B cell (primary cell): ENCODE data around the gene PKM. TPM values are rescaled to one million over a fixed set of nuclear protein-coding genes. Genes with fewer than 3 reads are reported as not detected.

ENCODE experiments used
- ATAC-seq: fragments of 200-7000 bp; cut with Tn5 transposase; one replicate; pipeline ENCODE4 v1.10.0; 2021; ENCODE audit warnings: low read depth, mild to moderate bottlenecking, moderate number of reproducible peaks, moderate library complexity
- CTCF ChIA-PET: fragments of 350-600 bp; sonication (Branson Sonifier 250); formaldehyde crosslinking; loops from one replicate; lab custom pipeline; 2021; ENCODE audit warnings: antibody characterized with exemption, inconsistent platforms; lab: Charles Lee
- POLR2A ChIA-PET: fragments of 350-600 bp; sonication (Branson Sonifier 250); formaldehyde crosslinking; loops from one replicate; lab custom pipeline; 2021; ENCODE audit warnings: antibody characterized with exemption; lab: Charles Lee
- DNase-seq: peaks from one replicate; pipeline ENCODE4 v3.0.0; 2013
- H2AFZ ChIP-seq: 2 replicates; pipeline ENCODE4 v1.6.1; 2012; ENCODE audit warnings: mild to moderate bottlenecking, low read depth, low read length; ENCODE audit not compliant: insufficient read depth, poor library complexity, severe bottlenecking
- H3K27ac ChIP-seq, 2 donors: 1 replicate in 1 of 2; 2 replicates in 1 of 2; pipeline ENCODE4 v1.5.1; 2012 to 2013; ENCODE audit warnings: low read length in 2 of 2, mild to moderate bottlenecking in 2 of 2, moderate library complexity in 1 of 2
- H3K27me3 ChIP-seq, 4 experiments: fragments of 200-600 bp in 1 of 4; sonication (generic) in 1 of 4; replicated peaks in 1 of 4; 1 replicate in 2 of 4; 2 replicates in 2 of 4; pipeline versions ENCODE4 v1.6.1 to v1.7.0; 2013 to 2016; ENCODE audit warnings: low read length in 3 of 4, mild to moderate bottlenecking in 2 of 4, mixed read lengths in 1 of 4, moderate library complexity in 1 of 4; ENCODE audit not compliant: insufficient read depth in 4 of 4, control insufficient read depth in 3 of 4; ENCODE audit errors: control extremely low read depth in 1 of 4
- H3K36me3 ChIP-seq, 2 experiments: replicated peaks in 1 of 2; 1 replicate in 1 of 2; 2 replicates in 1 of 2; pipeline versions ENCODE4 v1.6.1 to v1.7.1; 2013; ENCODE audit warnings: low read length in 1 of 2; ENCODE audit not compliant: insufficient read depth in 2 of 2, control insufficient read depth in 1 of 2; ENCODE audit errors: control extremely low read depth in 1 of 2, extremely low read depth in 1 of 2
- H3K4me1 ChIP-seq, 2 donors: fragments of 200-600 bp in 1 of 2; sonication (generic) in 1 of 2; 1 replicate in 1 of 2; 2 replicates in 1 of 2; pipeline versions ENCODE4 v1.5.1 to v1.6.1; 2013 to 2017; ENCODE audit warnings: low read length in 2 of 2; ENCODE audit not compliant: control insufficient read depth in 2 of 2, insufficient read depth in 2 of 2
- H3K4me2 ChIP-seq: replicated peaks from 2 replicates; pipeline ENCODE3; 2012; ENCODE audit warnings: mild to moderate bottlenecking, low read depth, low read length; ENCODE audit not compliant: poor library complexity, severe bottlenecking
- H3K4me3 ChIP-seq, 5 experiments: fragments of 200-600 bp in 1 of 5; sonication (generic) in 1 of 5; 1 replicate in 3 of 5; 2 replicates in 2 of 5; pipeline versions ENCODE4 v1.5.1 to v1.7.0; 2011 to 2016; ENCODE audit warnings: low read length in 4 of 5, mild to moderate bottlenecking in 4 of 5, low read depth in 2 of 5, control low read depth in 1 of 5, moderate library complexity in 1 of 5; ENCODE audit not compliant: insufficient read depth in 1 of 5; ENCODE audit errors: control extremely low read depth in 1 of 5, extremely low read depth in 1 of 5
- H3K79me2 ChIP-seq: fragments of 200-600 bp; sonication (generic); one replicate; pipeline ENCODE4 v1.6.0; 2016; ENCODE audit warnings: low read length; ENCODE audit not compliant: control insufficient read depth, insufficient read depth
- H3K9ac ChIP-seq: fragments of 200-600 bp; sonication (generic); 2 replicates; pipeline ENCODE4 v1.6.1; 2017; ENCODE audit warnings: mild to moderate bottlenecking, low read length, moderate library complexity
- H3K9me3 ChIP-seq, 3 donors: one replicate each; pipeline versions ENCODE4 v1.6.1 to v1.7.1; 2013; ENCODE audit warnings: low read length in 2 of 3; ENCODE audit not compliant: control insufficient read depth in 2 of 3, insufficient read depth in 1 of 3; ENCODE audit errors: control extremely low read depth in 1 of 3
- H4K20me1 ChIP-seq: 2 replicates; pipeline ENCODE4 v1.6.0; 2012; ENCODE audit warnings: mild to moderate bottlenecking, low read length; ENCODE audit not compliant: insufficient read depth, control insufficient read depth, poor library complexity, severe bottlenecking
- H3K27ac Mint-ChIP-seq: one replicate; pipeline ENCODE4 v1.8.0; 2021; ENCODE audit warnings: mixed read lengths
- H3K27me3 Mint-ChIP-seq: one replicate; pipeline ENCODE4 v1.8.0; 2021; ENCODE audit warnings: mixed read lengths
- H3K4me1 Mint-ChIP-seq: one replicate; pipeline ENCODE4 v1.8.0; 2021; ENCODE audit warnings: mixed read lengths
- H3K4me3 Mint-ChIP-seq: one replicate; pipeline ENCODE4 v1.8.0; 2021; ENCODE audit warnings: mixed read lengths
- H3K9me3 Mint-ChIP-seq: one replicate; pipeline ENCODE4 v1.8.0; 2022; ENCODE audit warnings: mixed read lengths; ENCODE audit not compliant: insufficient read depth
- EZH2 ChIP-seq: IDR thresholded peaks from 2 replicates; pipeline ENCODE4 v1.6.1; 2012; ENCODE audit warnings: borderline replicate concordance, low read depth, mild to moderate bottlenecking, moderate library complexity, low read length; ENCODE audit not compliant: insufficient read depth, poor library complexity, severe bottlenecking
- WGBS: methylation state at CpG from one replicate; pipeline ENCODE4 v1.1.5; 2013; ENCODE audit warnings: missing lambda C conversion rate; ENCODE audit not compliant: insufficient coverage; 5-methylcytosine and 5-hydroxymethylcytosine counted together
- intact Hi-C: fragments of 100-400 bp; cut with micrococcal nuclease; formaldehyde crosslinking; loops from one replicate; pipeline ENCODE4 v1.10.0; 2022
- polyA plus RNA-seq: library from polyadenylated mRNA; depleted of rRNA; stranded (reverse); fragments of >200 nt; gene quantifications from 2 replicates; pipeline ENCODE4 v1.2.3, GENCODE V29; 2012
- total RNA-seq, 2 donors: library from RNA; stranded (reverse); fragments of 120-200 nt in 1 of 2; gene quantifications; 1 replicate in 1 of 2; 2 replicates in 1 of 2; pipeline versions ENCODE4 v1.2.3 to v1.2.4, GENCODE V29; 2013 to 2022
- TF ChIP-seq, protein P1 (sequence below): fragments of 200-600 bp; IDR thresholded peaks from one replicate; pipeline ENCODE4 v1.8.0; 2022; ENCODE audit warnings: antibody characterized with exemption, mild to moderate bottlenecking

Gene PKM
- total and polyA plus RNA-seq, 2 donors (not counting 1 experiment from before 2014, with no cell fraction given), result 179 to 323 TPM

DNA sequence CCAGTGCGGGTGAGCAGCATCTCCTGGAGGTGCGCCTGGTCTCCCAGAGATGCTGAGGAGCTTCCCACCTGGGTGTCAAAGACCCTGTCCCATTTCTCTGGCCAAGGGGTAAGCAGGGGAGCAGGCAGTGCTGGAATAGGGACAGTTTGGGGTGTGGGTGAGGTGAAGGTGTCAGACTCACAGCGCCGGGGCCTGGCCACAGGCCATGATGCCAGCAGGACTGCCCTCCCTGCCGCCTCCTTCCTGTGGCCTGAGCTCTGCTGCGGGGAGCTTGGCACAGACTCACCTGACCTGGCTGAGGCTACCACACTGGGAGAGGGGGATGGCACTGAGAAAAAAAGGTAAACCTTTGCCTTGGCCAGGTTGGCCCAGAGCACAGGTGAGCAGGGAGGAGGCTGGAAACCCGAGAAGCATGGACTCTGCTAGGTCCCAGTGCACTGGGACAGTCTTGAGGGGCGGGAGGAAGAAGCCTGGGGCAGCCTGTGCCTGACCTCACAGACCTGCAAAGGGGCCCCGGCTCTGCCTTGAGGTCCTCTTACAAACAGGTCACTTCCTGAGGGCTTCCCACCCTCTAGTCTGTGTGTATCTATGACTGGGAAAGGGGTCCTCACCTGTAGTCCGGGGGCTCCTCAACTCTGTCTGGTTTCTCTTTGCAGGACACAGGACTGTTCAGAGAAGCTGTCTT is 61.6 kb downstream of the PKM start:
- Histone ChIP-seq H3K27me3 (peaks cover 0 to 5% (median 0%) of the 10 kb centered on the region in 4 experiments), H3K4me2 (no peak overlapping the region), H3K36me3 (no peaks in the 10 kb centered on the region), H3K79me2 (no peaks in the 10 kb centered on the region), H4K20me1 (no peaks in the 10 kb centered on the region), H3K9ac (no peak overlapping the region), H2AFZ (no peak overlapping the region), H3K9me3 (no peaks in the 10 kb centered on the region), H3K4me3 (no peak overlapping the region), H3K27ac (no peak overlapping the region), H3K4me1 (no peaks in the 10 kb centered on the region)
- Mint-ChIP-seq H3K27ac (no peak overlapping the region), H3K27me3 (peaks cover 23% of the 10 kb centered on the region), H3K4me3 (no peak overlapping the region), H3K9me3 (no peaks in the 10 kb centered on the region), H3K4me1 (no peaks in the 10 kb centered on the region)
- DNase-seq, result no peak
- ChIA-PET POLR2A (interaction anchor here (0.6 kb wide), 1 partner anchor 386 kb away, joined by 7 read pairs; no protein-coding TSS in a partner anchor), CTCF (interaction anchor here (1.7 kb wide), 1 partner anchor 13 kb away, joined by 5 read pairs; no protein-coding TSS in a partner anchor)
- no peak for TF ChIP-seq EZH2
- ATAC-seq, result no peak
- 88% methylated on average over 7 of the region's 10 CpGs for WGBS
- intact Hi-C loops, result no loop called here

DNA sequence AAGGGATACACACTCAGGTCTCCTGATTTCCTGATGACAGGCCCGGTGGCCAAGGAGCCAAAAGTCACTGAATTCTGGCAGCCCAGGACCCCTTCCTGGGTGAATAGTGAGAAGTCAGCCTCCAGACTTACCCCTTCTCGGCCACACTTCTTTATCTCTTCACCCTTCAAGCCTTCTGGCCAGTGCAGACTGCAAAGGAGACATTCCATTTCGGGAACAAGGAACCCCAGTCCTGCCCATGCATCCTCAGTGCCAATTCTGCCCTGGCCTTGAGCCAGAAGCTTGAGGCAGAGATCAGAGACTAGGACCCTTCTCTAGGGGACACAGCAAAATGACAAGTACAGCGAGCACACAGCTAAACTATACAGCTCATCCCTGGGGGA is 62.2 kb downstream of the PKM start:
- peaks cover 0 to 3% (median 0%) of the 10 kb centered on the region in 4 experiments for H3K27me3 ChIP-seq
- Mint-ChIP-seq H3K9me3 (no peaks in the 10 kb centered on the region), H3K4me1 (no peaks in the 10 kb centered on the region), H3K27me3 (peaks cover 17% of the 10 kb centered on the region), H3K27ac (no peak overlapping the region), H3K4me3 (no peak overlapping the region)
- no peaks in the 10 kb centered on the region for H3K4me1 ChIP-seq
- H4K20me1 ChIP-seq, result no peaks in the 10 kb centered on the region
- H3K9ac ChIP-seq, result no peak overlapping the region
- H3K36me3 ChIP-seq, result no peaks in the 10 kb centered on the region
- ChIA-PET POLR2A (no interaction called here), CTCF (interaction anchor here (1.7 kb wide), 1 partner anchor 12 kb away, joined by 5 read pairs; no protein-coding TSS in a partner anchor)
- no peak overlapping the region for H3K27ac ChIP-seq
- no peak for ATAC-seq
- intact Hi-C loops, result no loop called here
- no peaks in the 10 kb centered on the region for H3K79me2 ChIP-seq
- no peak overlapping the region for H2AFZ ChIP-seq
- no peak overlapping the region for H3K4me3 ChIP-seq
- no peak for DNase-seq
- no peak overlapping the region for H3K4me2 ChIP-seq
- no peaks in the 10 kb centered on the region for H3K9me3 ChIP-seq
- TF ChIP-seq EZH2, result no peak
- TF ChIP-seq, protein P1, sequence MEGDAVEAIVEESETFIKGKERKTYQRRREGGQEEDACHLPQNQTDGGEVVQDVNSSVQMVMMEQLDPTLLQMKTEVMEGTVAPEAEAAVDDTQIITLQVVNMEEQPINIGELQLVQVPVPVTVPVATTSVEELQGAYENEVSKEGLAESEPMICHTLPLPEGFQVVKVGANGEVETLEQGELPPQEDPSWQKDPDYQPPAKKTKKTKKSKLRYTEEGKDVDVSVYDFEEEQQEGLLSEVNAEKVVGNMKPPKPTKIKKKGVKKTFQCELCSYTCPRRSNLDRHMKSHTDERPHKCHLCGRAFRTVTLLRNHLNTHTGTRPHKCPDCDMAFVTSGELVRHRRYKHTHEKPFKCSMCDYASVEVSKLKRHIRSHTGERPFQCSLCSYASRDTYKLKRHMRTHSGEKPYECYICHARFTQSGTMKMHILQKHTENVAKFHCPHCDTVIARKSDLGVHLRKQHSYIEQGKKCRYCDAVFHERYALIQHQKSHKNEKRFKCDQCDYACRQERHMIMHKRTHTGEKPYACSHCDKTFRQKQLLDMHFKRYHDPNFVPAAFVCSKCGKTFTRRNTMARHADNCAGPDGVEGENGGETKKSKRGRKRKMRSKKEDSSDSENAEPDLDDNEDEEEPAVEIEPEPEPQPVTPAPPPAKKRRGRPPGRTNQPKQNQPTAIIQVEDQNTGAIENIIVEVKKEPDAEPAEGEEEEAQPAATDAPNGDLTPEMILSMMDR, result no peak
- 69% methylated on average over 2 of the region's 4 CpGs for WGBS
